NCI-H2029 (cell line): ENCODE data around the gene SNRPA1.
"Not testable (repeated sequence)": the region's sequence is repeated elsewhere in the genome, so short reads cannot be mapped to it uniquely, and the experiment has no call there.

ENCODE experiments used
- DNase-seq: peaks from one replicate; lab custom pipeline; 2025; lab: John Stamatoyannopoulos, UW

Gene SNRPA1

DNA sequence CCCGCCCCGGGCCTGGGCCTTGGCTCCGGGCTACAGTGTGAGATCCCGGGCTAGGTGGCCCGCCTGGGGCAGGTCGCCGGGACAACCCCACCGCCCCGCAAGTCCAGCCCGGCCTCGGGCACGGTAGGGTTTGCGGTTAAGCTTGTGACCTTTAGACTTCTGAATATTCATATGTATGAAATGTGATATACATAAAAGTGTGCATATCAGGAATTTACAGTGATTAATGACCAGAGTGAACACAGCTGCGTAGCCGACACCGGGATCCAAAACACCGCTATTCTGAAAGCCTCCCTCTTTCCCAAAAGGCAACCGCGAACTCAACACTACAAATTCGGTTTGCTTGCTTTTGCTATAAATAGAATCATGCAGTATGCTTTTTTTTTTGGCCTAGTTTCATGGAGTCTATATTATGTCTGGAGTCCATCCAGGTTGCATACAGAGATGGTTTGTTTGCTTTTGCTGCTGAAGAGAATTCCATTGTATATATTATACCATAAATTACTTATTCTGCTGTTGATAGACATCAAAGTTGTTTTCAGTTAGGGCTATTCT is 636 bp upstream of the SNRPA1 start:
- DNase-seq: no peak

DNA sequence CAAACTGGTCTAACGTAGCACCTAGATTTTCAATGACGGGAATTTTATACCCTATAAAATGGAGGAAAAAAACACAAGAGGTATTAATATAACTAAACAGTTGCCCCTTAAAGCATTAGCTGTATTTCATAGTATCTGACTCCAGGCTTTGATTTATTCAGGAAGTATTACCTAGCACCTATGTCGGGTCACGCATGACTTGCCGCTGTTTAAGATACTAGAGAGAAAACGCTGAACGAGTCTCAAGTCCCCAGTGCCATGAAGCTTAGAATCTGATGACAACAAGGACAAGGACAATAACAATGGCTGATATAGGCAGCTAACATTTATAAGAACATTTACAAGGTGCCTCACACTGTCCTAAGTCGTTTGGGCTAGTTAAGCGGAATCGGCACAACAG is 1.9 kb downstream of the SNRPA1 start:
- no peak for DNase-seq

DNA sequence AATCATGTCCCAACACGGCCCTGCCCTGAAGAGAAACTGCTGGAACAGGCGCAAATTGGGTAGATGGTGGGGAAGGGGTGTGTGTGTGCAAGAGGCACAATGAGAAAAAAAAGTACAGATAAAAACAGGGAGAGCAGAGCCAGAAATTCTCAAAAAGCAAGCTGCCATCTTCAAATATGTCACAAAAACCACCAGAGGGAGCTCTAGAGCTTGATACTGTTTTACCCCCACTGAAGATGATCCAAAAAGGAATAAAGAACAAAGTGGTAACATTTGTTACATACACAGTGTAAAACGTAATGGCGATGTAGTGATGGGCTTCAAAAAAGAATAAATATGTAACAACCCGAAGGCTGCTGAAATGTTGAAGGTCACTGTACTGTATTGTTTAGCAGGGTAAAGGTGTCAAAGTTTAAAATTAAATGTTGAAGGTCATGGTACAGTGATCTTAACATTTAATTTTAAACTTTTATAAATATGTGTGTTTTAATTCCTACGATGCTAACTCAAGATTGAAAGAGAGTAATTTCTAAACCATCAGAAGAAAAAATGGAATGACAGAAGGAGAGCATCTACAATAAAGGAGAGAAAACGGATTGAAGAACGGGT is 6.0 kb downstream of the SNRPA1 start:
- DNase-seq: peak; percentile 18

DNA sequence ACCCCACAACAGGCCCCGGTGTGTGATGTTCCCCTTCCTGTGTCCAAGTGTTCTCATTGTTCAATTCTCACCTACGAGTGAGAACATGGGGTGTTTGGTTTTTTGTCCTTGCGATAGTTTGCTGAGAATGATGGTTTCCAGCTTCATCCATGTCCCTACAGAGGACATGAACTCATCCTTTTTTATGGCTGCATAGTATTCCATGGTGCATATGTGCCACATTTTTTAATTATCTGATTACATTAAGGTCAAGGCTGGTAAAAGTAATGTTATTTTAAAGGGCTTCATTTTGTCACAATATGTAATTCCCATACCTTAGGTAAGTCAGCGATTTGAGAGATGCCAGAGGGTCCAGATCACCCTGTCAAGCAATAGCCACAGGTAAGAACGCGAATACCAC is 7.7 kb downstream of the SNRPA1 start:
- DNase-seq: not testable (repeated sequence)

DNA sequence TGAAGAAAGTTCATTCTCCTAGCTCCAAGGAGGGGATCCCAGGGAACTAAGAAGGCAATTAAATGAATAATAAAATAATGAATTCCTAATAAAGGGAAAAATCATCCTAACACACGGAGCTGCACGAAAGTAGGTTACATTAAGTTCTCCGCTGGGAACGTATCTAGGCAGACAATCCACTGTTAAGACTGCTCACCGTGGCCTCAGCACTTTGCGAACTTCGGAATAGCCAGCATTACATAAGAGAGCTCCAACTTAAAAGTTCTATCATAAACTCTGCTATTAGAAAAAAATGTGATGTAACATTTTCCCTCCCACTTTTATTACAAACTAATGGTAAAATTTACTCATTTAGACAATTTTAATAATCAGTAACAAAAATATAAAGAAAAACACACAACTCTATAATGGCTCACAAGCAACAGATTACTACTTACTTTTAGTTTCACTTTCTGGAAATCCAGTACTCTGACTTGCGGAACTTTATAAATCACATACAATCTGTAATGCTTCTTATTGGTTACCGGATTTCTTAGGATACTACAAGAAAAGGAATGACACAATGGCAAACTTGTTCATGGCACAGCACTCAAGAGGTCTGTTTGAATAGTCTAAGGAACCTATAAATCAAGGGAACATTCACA is 8.5 kb downstream of the SNRPA1 start:
- no peak for DNase-seq

DNA sequence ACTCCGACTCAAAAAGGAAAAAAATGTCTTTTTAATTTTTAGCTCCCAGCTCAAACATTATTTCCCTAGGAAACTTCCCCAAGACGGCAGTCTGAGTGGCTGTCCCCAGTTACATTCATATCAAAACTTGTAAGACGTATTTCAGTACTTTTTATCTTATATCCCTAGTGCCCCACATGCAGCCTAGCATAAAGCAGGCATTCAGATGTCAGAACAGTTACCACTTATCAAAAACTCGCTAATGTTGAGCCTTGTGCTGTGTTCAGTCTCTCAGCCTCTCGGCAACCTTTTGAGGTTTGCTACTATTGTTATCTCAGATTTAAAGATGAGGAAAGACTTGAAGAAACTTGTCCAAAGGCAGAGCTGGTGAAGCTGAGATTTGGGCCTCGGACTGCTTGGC is 11.1 kb downstream of the SNRPA1 start:
- no peak for DNase-seq

DNA sequence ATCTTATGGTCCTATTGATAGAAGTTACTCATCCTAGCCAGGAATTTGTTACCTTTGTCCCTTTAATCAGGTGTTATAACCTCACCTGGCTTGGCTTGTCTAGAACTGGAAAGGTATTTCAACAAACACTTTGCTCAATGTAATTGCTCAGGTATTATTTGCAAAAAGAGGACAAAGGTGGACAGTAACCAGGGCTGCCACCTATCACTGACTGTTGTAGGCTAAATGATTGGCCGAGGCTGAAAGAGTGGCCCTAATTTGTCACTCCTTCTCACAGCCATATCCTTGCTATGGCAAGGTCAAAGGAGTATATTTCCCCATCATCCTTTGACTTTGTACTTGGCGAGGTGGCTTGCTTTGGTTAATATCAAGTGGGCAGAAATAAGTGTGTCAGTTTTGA is 15.0 kb downstream of the SNRPA1 start:
- no peak for DNase-seq

DNA sequence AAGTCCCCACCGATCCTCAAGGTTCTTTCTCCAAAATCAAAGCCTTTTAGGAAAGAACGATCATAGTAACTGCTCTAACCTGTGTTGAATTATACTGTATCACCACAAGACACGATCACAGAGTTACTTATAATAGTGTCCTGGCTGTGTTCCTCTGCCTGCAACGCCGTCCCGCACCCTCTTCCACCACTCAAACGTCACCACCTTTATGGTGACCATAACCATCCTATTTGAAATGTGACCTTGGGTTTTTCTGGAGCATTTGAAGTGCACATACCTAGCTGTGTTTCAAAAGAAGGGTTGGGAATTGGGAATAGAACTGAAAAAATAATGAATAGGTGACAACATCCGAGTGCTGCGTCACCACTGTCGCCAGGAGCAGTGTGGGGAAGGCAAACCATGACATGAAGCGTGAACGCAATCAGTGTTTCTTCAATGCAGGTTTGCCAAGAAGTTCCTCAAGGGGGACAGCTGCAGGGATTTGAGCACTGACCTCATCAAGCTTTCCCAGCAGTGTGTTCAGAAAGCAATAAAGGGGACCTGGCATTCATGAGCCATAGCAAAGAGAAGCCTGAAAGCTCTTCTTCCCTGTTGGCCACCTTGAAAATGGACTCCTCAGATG is 17.0 kb downstream of the SNRPA1 start:
- DNase-seq: no peak

DNA sequence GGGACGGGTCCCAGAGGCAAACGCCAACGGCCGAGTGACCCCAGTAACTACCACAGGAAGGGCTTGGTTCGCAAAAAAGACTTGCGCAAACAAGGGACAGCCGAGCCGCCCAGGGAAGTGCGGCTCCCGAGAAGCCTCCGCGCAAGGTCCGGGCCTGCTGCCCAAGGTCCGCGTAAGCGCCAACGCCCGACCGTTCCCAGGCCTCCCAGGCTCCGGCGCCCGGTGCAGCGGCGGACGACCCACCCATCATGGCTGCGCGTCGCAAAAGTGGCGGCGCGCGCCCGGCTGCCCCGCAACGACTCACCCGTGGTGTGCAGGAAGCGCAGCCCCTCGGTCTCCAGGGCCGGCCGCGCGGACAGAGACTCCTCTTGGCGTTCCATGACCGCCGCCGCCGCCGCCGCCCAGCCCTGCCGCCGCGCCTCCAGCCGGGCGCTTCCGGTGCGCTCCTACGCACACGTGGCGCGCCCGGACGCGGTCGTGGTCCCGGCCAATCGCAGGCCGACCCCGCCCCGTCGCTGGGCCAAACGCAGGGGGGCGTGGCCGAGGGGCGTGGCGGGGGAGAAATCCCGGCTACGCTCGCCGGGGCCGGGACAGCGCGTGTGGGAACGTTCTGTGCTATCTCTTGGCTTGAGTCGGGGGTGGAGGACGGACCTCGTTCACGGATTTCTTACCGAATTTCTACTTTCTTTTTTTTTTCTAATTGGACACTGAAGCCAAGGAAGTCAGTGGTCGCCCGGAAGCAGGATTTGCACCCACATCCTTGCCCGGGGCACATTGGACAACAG is 17.8 kb downstream of the SNRPA1 start, which contains the start of gene SELENOS:
Gene SELENOS (minus strand): TSS at position 448 of the 785 bp plus-strand sequence. CDS start 68 bp downstream, at position 380.
- DNase-seq: peak; percentile 53

DNA sequence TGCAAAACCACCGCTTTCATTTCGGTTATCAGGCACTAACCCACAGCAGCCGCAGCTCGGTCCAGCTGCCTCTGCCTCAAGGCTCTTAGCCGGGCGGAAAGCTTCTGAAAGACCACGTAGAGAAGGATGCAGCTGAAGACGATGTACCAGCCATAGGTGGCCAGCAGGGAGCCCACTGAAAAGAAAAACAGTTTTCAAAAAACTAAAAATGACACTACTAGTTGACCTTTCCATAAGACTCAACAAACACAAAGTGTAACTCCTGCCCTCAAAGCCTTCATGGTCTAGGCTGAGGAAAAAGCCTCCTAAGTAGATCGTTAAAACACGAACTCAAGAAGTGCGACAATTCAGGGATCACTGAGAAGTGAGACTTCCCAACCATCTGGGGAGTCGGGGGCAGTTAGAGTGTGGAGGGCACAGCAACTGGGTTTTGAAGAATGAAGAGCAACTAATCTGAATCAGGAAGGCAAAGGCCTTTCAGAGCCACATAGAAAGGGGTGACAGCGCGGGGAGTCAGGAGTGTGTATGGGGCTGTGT is 18.5 kb downstream of the SNRPA1 start:
- DNase-seq: no peak

DNA sequence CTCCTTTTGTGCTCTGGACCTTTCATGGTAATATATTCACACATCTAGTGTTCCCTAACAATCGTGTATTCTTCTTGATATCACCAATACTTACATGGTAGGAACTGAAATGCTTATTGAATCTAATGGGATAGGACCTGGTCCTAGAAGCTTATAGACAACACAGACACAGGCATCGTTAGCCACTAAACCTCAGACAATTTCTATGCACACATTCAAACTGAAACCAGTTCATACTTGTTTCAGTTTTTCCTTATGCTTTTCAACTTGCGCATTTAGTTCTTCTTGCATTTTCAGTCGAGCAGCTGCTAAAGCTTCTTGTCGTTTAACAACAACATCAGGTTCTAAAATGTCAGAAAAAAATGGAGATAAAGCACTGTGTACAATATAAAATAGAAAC is 20.0 kb downstream of the SNRPA1 start:
- no peak for DNase-seq

DNA sequence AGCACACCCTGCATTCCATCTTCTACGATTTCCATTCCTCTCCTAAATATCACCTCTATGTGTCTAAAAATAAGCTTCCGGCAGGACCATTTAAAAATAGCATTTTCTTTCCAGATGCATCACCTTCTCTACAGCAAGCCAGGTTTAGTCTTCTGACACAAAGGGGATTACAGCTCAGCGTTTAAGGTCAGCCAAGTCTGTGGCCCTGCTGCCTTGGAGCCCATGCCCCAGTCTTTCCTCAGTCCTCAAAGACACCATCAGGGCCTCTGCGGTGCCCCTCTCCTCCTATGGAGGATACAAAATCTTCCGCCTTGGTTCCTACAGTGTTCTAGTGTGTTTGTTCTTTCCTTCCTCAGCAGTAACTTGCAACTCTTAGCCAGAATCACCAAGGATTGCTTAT is 21.5 kb downstream of the SNRPA1 start:
- no peak for DNase-seq

DNA sequence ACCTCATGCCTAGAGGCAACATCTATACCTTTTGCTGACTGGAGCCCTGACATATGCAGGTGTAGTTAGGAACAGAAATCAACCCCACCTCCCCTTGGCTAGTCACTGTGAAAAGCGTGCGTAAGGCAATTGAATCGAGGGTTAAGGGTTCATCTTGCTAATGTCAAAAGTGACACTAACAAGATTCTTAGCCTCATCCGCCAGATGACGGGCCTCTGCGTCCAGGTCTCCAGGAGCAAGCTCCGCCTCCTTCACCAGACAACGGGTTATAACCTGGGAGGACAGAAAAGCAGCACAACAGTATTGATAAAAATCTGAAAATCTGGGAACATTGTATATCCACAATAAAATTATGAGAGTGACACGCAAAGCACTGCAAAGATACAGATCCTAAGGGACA is 22.5 kb downstream of the SNRPA1 start:
- no peak for DNase-seq

DNA sequence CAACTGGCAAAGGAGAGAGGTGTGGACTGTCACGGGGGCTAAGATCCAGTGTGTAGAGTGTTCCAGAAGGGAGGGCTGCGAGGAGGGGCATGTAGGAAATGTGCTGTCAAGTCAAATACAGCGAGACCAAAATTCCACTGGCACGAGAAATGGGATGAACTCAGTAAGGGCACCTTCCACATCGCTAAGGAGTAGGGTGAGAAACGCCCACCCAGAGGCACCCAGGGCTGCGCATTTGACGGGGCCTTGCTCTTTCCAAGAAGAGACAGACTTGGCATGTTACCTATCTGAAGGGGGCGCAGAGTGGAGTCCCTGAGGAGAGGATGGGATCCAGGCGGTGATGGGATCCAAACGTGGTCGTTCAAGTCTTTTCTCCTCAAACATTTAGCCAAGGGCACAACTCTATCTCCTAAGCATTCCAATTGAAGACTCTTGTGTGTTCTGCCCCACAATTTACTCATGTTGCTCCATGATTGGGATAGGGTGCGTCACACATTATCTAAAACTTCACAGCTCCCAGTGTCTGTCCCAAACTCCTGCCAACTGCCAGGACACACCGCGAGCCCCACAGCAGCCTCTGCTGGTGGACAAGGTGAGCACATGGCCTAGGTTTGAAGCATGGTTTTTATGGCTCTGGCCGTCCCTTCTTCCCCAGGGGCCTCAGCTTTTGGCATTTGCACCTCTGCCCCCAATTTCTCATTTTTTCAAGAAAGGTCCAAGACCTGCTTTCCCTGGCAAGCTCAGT is 25.4 kb downstream of the SNRPA1 start:
- no peak for DNase-seq

DNA sequence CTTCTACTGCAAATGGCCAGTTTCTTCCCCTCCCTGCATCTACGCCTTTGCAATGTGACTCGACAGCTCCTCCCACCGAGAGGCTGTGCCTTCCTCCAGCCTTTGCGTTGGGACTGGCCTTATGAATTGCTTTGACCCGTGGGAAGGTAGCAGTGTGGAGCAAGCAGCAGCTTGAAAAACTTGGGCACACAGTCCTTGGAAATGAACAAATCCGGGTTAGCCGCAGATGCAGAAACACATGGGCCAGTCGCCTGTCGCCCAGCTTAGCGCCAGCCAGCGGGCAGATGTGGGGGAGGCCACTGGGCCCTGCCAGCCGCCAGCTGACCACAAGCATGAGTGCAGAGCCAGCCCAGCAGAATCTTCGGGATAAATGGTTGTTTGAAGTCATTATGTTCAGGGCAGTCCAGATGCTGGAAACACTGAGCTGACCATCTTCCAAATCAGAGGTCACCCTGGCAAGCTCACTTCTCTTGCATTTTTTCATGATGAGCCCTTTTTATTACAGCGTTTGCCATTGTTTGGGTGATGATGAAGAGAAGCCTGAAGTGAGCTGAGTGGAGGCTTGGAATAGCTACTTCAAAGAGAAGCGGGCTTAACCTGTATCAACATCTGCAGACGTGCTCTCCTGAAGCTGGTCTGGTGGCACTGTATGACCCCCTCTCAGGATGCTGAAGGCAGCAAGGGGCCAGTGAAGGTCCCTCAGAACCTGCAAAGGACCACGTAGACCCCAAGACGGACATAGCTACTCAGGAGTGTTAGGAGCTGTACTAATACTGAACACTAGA is 27.5 kb downstream of the SNRPA1 start:
- DNase-seq: no peak

DNA sequence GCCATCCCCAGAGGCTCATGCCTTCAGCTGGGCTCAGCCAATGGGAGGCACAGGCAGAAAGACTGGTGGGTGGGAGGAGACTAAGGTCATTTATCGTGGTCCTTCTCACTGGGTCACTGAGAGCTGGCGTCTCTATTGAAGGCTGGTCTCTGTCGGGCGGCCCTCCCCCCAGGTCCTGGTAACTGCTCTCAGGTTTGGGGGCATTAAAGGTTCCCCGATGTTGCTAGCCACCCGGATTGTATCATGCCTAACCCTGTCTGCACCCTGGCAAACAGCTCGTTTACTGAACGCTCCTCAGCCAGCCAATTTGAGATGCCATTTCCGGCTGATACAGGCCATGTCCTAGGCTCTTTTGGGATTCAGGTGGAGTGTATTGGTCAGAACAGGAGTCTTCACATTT is 28.3 kb downstream of the SNRPA1 start:
- DNase-seq: no peak

DNA sequence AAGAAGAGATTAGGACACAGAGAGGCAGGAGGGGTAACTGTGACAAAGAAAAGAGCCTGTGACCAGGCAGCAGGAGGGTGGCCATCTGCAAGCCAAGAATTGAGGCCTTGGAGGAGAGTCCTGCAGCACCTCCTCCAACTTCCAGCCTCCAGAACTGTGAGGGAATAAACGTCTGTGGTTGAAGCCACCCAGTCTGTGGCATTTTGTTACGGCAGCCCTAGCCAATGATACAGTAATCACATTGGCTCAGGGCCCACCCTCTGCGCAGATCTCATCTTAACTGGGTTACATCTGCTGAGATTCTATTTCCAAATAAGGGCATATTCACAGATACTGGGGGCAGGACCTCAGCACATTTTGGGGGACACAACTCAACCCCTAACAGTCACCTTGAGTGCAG is 29.0 kb downstream of the SNRPA1 start:
- no peak for DNase-seq

DNA sequence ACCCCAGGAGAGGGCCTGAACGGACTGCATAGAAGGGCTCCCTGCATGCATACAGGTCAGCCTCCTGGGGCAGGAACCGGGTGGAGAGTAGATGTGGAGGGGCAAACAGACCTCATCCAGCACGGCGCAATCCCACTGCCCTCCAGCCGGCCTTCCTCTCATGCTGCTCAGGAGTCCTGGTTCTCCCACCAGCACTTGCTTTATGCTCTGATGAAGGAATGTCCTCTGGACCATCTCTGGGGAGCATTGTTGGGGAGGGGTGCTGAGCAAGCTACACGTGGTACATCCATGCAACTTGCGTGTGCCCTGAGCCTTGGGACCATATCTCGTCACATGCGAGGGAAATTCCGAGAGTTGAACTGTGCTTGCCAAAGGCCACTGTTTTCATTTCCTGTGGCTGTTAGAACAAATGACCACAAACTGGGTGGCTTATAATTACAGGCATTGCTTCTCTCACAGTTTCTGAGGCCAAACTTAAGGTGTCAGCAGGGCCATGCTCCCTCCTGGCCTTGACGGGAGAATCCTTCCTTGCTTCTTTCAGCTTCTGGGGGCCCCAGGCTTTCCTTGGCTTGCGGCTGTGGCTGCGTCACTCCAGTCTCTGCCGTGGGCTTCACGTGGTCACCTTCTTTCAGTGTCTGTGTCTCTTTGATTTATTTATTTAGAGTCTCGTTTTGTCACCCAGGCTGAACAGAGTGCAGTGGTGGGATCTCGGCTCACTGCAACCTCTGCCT is 30.0 kb downstream of the SNRPA1 start:
- no peak for DNase-seq

DNA sequence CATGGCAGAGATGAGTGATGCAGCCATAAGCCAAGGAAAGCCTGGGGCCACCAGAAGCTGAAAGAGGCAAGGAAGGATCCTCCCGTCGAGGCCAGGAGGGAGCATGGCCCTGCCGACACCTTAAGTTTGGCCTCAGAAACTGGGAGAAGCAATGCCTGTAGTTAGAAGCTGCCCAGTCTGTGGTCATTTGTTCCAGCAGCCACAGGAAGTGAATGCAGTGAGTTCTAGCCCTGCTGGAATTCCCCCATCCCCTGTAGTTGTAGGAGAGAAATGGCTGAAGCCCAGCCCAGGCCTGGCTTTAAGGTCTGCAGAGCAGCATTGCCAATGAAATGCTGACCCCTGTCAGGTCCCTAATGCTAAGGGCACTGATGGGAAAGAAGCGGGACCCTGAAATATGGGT is 31.0 kb downstream of the SNRPA1 start:
- no peak for DNase-seq

DNA sequence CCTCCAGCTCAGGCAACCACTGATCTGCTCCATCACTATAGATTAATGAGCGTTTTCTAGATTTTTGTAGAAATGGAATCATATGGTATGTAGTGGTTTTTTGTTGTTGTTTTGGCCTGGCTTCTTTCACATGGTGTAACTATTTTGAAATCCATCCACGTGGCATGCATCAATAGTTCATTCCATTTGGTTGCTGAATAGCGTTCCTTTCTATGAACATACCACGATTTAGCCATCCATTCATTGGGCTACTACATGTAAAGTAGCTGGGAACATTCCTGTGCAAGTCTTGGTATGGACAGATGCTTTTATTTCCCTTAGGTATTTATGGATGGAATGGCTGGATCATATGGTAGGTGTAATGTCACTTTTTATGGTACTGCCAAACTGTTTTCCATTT is 32.5 kb downstream of the SNRPA1 start:
- no peak for DNase-seq
